Measurements from ENCODE around the gene UBA5.

The UBA5 gene

GRCh38 chr3:132657869-132658747, 2.0 kb upstream of the UBA5 start:
- Histone ChIP-seq H3K4me3 (ENCODE audit: low read length) (no peak overlapping the region), H3K9me3 (ENCODE audit: control insufficient read depth, low read length) (no peaks in the 10 kb centered on the region), H3K4me1 (ENCODE audit: control insufficient read depth, insufficient read depth, low read length) (peaks cover 4% of the 10 kb centered on the region), H3K27me3 (ENCODE audit: control insufficient read depth, insufficient read depth, low read length) (no peaks in the 10 kb centered on the region), H3K9ac (ENCODE audit: low read length) (no peak overlapping the region), H3K36me3 (ENCODE audit: control insufficient read depth, insufficient read depth, low read length) (no peaks in the 10 kb centered on the region)

DNA sequence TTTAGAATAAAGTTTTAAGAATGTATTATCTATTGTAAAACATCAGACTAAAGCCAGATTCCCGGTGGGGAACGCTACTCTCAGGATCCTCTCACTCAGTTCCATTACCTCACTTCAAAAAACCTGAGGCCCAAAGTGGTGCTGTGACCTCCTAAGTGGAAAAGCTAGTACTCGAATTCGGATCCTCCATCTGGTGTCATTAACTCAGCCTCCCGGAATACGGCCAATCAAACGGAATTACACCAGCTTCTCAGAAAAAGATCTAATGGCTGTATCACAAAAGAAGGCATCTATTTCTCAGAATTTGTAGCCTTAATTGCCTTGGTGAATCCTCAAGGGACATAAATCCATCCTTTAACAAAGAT, 1.1 kb upstream of the UBA5 start:
- H3K9ac ChIP-seq (ENCODE audit: low read length) = peak overlapping the region; percentile 93
- no peaks in the 10 kb centered on the region for H3K36me3 ChIP-seq (ENCODE audit: control insufficient read depth, insufficient read depth, low read length)
- no peaks in the 10 kb centered on the region for H3K9me3 ChIP-seq (ENCODE audit: control insufficient read depth, low read length)
- peak overlapping the region; percentile 84 for H3K4me3 ChIP-seq (ENCODE audit: low read length)
- no peaks in the 10 kb centered on the region for H3K27me3 ChIP-seq (ENCODE audit: control insufficient read depth, insufficient read depth, low read length)
- H3K4me1 ChIP-seq (ENCODE audit: control insufficient read depth, insufficient read depth, low read length) = peaks cover 4% of the 10 kb centered on the region

DNA sequence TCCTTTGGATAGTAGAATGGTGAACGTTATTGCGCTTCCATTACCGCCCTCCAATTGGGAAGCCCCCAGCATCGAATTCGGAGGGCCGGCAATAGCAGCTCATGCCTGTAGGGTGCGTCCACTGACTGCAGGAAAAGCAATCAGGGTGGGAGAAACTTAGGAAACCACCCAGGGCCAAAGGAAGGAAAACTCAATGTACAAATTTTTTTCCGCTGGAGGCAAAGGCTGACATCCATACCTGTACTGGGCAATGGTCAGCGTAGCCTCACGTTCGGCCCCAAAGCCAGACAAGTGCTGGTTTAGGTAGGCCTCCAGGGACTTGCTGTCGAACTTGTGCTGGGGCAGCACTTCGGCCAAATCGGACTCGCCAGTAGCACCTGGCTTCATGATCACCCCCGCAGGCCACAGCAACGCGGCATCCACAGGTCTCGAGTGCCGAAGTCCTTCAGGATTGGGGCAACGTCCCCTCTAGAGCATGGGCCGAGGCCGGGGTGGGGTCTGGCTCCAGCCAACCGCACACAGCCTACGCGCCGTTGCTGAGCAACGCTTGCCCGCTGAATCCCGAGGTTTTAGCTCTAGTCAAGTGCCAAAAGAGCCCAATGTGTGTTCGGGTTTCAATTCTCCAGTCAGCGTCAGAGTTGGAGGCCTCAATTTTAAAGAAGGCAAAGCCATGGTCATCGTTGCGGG, 621 bp upstream of the UBA5 start, which contains the start of gene ACAD11:
ACAD11 (minus strand) TSS at position 445 of the 687 bp plus-strand sequence; CDS start at position 387, 58 bp downstream.
- H3K27me3 ChIP-seq (ENCODE audit: control insufficient read depth, insufficient read depth, low read length) = no peaks in the 10 kb centered on the region
- H3K9me3 ChIP-seq (ENCODE audit: control insufficient read depth, low read length) = no peaks in the 10 kb centered on the region
- peak within 1 kb of the TSS; percentile 84 for H3K4me3 ChIP-seq (ENCODE audit: low read length)
- H3K36me3 ChIP-seq (ENCODE audit: control insufficient read depth, insufficient read depth, low read length) = no peaks in the 10 kb centered on the region
- H3K4me1 ChIP-seq (ENCODE audit: control insufficient read depth, insufficient read depth, low read length) = peaks cover 4% of the 10 kb centered on the region
- peak within 1 kb of the TSS; percentile 93 for H3K9ac ChIP-seq (ENCODE audit: low read length)

DNA sequence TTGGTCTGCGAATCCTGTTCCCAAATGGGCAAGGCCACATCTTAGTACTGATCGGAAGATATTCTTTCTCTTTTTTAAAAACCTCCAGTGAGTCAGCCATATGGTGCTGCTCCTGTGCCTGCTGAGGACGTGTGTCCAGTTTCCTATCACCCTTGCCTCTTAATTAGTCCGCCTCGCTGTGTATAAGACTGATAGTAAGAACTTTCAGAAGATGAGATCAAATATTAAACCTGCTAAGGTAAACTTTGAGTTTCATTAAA, 612 bp downstream of the UBA5 start:
- H3K27me3 ChIP-seq (ENCODE audit: control insufficient read depth, insufficient read depth, low read length) = no peaks in the 10 kb centered on the region
- H3K4me1 ChIP-seq (ENCODE audit: control insufficient read depth, insufficient read depth, low read length) = peaks cover 4% of the 10 kb centered on the region

DNA sequence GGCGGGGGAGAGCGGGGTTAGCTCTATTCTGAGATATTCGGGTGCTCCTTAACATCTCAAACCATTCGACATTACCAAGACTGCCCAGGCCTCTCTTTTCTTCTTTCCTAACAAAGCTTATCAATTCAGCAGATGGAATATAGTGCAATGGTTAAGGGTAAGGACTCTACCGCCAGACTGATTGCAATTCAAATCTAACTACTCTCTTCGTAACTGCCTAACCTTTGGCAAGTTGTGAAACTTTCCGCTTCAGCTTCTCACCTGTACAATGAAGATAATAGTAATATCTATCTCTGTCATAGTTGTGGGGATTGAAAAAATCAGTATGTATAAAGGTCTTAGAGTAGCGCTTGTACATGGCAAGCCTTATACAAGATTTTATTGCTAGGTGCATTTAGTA, 972 bp downstream of the UBA5 start:
- Histone ChIP-seq H3K9me3 (ENCODE audit: control insufficient read depth, low read length) (no peaks in the 10 kb centered on the region), H3K27me3 (ENCODE audit: control insufficient read depth, insufficient read depth, low read length) (no peaks in the 10 kb centered on the region), H3K9ac (ENCODE audit: low read length) (peak overlapping the region; percentile 93), H3K4me1 (ENCODE audit: control insufficient read depth, insufficient read depth, low read length) (peaks cover 4% of the 10 kb centered on the region), H3K4me3 (ENCODE audit: low read length) (peak overlapping the region; percentile 84), H3K36me3 (ENCODE audit: control insufficient read depth, insufficient read depth, low read length) (no peaks in the 10 kb centered on the region)

More for the DNA sequence above, 612 bp downstream of the UBA5 start:
- Histone ChIP-seq H3K4me3 (ENCODE audit: low read length) (peak overlapping the region; percentile 84), H3K9ac (ENCODE audit: low read length) (peak overlapping the region; percentile 93), H3K36me3 (ENCODE audit: control insufficient read depth, insufficient read depth, low read length) (no peaks in the 10 kb centered on the region), H3K9me3 (ENCODE audit: control insufficient read depth, low read length) (no peaks in the 10 kb centered on the region)

DNA sequence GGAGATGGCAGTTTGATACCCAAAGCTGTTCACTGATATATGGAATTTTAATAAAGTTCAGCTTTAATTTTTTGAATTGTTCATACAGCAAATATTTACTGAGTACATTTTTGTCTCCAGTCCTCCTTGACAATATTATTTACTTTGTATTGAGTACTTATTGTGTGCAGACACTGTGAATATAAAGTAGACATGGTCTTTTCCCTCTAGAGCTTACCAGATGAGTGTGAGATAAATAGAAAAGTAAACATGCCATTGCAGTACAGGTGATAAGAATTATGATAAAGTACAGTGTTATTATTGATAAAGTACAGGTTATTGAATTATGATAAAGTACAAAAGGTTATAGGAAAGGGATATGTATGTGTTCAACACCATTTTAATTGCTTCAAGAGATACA, 2.1 kb downstream of the UBA5 start:
- H3K27me3 ChIP-seq (ENCODE audit: control insufficient read depth, insufficient read depth, low read length) = no peaks in the 10 kb centered on the region
- H3K36me3 ChIP-seq (ENCODE audit: control insufficient read depth, insufficient read depth, low read length) = no peaks in the 10 kb centered on the region
- H3K9me3 ChIP-seq (ENCODE audit: control insufficient read depth, low read length) = no peaks in the 10 kb centered on the region
- H3K4me3 ChIP-seq (ENCODE audit: low read length) = no peak overlapping the region
- H3K4me1 ChIP-seq (ENCODE audit: control insufficient read depth, insufficient read depth, low read length) = peaks cover 4% of the 10 kb centered on the region
- no peak overlapping the region for H3K9ac ChIP-seq (ENCODE audit: low read length)

- H3K36me3 ChIP-seq (ENCODE audit: control insufficient read depth, insufficient read depth, low read length) = no peaks in the 10 kb centered on the region
- H3K9me3 ChIP-seq (ENCODE audit: control insufficient read depth, low read length) = no peaks in the 10 kb centered on the region
- no peak overlapping the region for H3K4me3 ChIP-seq (ENCODE audit: low read length)
- no peaks in the 10 kb centered on the region for H3K4me1 ChIP-seq (ENCODE audit: control insufficient read depth, insufficient read depth, low read length)
- H3K9ac ChIP-seq (ENCODE audit: low read length) = no peak overlapping the region
- H3K27me3 ChIP-seq (ENCODE audit: control insufficient read depth, insufficient read depth, low read length) = no peaks in the 10 kb centered on the region
These were observed 5.2 kb downstream of the UBA5 start for GRCh38 chr3:132665230-132665745.

GRCh38 chr3:132669256-132669777, 9.2 kb downstream of the UBA5 start:
- no peaks in the 10 kb centered on the region for H3K4me1 ChIP-seq (ENCODE audit: control insufficient read depth, insufficient read depth, low read length)
- no peak overlapping the region for H3K9ac ChIP-seq (ENCODE audit: low read length)
- no peaks in the 10 kb centered on the region for H3K36me3 ChIP-seq (ENCODE audit: control insufficient read depth, insufficient read depth, low read length)
- no peak overlapping the region for H3K4me3 ChIP-seq (ENCODE audit: low read length)
- no peaks in the 10 kb centered on the region for H3K9me3 ChIP-seq (ENCODE audit: control insufficient read depth, low read length)
- H3K27me3 ChIP-seq (ENCODE audit: control insufficient read depth, insufficient read depth, low read length) = no peaks in the 10 kb centered on the region

DNA sequence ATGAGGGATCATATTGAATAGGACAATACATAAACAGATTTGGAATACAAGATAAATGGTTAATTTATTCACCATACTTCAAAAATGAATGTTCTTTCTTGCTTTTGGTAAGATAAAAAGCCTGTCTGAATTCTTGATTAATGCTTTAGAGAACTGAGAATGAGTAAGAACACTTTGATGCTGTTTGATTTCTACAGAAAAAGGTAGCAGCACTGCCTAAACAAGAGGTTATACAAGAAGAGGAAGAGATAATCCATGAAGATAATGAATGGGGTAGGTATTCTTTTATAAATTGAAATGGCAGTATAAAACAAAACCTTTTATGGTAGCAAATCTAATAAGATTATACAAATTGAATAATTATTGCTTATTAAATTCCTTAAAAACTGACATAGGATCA, 15.3 kb downstream of the UBA5 start:
- no peak overlapping the region for H3K4me3 ChIP-seq (ENCODE audit: low read length)
- H3K9me3 ChIP-seq (ENCODE audit: control insufficient read depth, low read length) = no peaks in the 10 kb centered on the region
- no peaks in the 10 kb centered on the region for H3K27me3 ChIP-seq (ENCODE audit: control insufficient read depth, insufficient read depth, low read length)
- no peaks in the 10 kb centered on the region for H3K4me1 ChIP-seq (ENCODE audit: control insufficient read depth, insufficient read depth, low read length)
- no peaks in the 10 kb centered on the region for H3K36me3 ChIP-seq (ENCODE audit: control insufficient read depth, insufficient read depth, low read length)
- H3K9ac ChIP-seq (ENCODE audit: low read length) = no peak overlapping the region

- Histone ChIP-seq H3K9me3 (ENCODE audit: control insufficient read depth, low read length) (no peaks in the 10 kb centered on the region), H3K4me3 (ENCODE audit: low read length) (no peak overlapping the region), H3K27me3 (ENCODE audit: control insufficient read depth, insufficient read depth, low read length) (no peaks in the 10 kb centered on the region), H3K36me3 (ENCODE audit: control insufficient read depth, insufficient read depth, low read length) (no peaks in the 10 kb centered on the region), H3K9ac (ENCODE audit: low read length) (no peak overlapping the region), H3K4me1 (ENCODE audit: control insufficient read depth, insufficient read depth, low read length) (no peaks in the 10 kb centered on the region)
These were observed 19.8 kb downstream of the UBA5 start for GRCh38 chr3:132679911-132680310.

DNA sequence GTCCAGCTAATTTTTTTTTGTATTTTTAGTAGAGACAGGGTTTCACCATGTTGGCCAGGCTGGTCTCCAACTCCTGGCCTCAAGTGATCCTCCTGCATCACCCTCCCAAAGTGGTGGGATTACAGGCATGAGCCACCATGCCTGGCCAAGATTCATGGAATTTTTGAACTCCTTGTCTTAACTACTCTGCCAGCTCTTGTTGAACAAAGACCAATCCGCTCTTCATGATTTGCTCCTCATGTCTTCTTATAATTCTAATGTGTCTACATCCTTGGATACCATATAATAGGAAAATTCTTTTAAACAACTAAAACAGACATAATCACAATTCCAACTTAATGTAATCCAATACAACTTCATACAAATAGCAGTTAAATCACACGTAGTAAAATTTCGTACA, 21.3 kb downstream of the UBA5 start:
- Histone ChIP-seq H3K36me3 (ENCODE audit: control insufficient read depth, insufficient read depth, low read length) (no peaks in the 10 kb centered on the region), H3K4me3 (ENCODE audit: low read length) (no peak overlapping the region), H3K9ac (ENCODE audit: low read length) (no peak overlapping the region), H3K4me1 (ENCODE audit: control insufficient read depth, insufficient read depth, low read length) (no peaks in the 10 kb centered on the region), H3K9me3 (ENCODE audit: control insufficient read depth, low read length) (no peaks in the 10 kb centered on the region), H3K27me3 (ENCODE audit: control insufficient read depth, insufficient read depth, low read length) (no peaks in the 10 kb centered on the region)

DNA sequence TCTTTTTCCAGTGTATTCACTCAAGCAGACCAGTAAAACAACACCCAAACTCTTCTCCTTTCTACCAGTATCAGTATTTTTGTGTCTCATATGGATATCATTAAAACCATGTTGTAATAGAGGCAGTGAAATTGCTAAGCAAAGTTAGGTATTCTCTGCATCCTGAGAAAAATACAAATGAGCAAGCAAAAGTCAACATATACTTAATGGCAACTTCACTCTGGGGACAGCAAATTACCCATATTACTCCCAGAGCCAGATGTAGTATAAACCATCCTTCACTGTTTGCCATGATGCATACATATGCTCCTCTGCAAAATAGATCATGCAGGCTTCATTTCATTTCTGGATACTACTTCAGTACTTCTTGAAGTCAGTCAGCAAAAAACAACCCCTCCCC, 22.1 kb downstream of the UBA5 start:
- Histone ChIP-seq H3K36me3 (ENCODE audit: control insufficient read depth, insufficient read depth, low read length) (no peaks in the 10 kb centered on the region), H3K4me3 (ENCODE audit: low read length) (no peak overlapping the region), H3K4me1 (ENCODE audit: control insufficient read depth, insufficient read depth, low read length) (no peaks in the 10 kb centered on the region), H3K9me3 (ENCODE audit: control insufficient read depth, low read length) (no peaks in the 10 kb centered on the region), H3K27me3 (ENCODE audit: control insufficient read depth, insufficient read depth, low read length) (no peaks in the 10 kb centered on the region), H3K9ac (ENCODE audit: low read length) (no peak overlapping the region)
